IMR-90 (cell line): ENCODE data around the gene DEDD2. TPM values are rescaled to one million over a fixed set of nuclear protein-coding genes. Genes with fewer than 3 reads are reported as not detected.

Experiments used
- ATAC-seq: fragments of 200-7000 bp; cut with Tn5 transposase; 2 replicates; pipeline ENCODE4 v1.9.1; 2020; ENCODE audit warnings: low read depth, mild to moderate bottlenecking, moderate library complexity
- BruUV-seq: library from RNA; stranded (reverse); fragments of 400-500 nt; replicated peaks from 2 replicates; lab custom pipeline; 2021; lab: Mats Ljungman, UMichigan
- CTCF ChIA-PET: fragments of 300-600 bp; formaldehyde crosslinking; extraction: SDS; loops from one replicate; lab custom pipeline; 2021; ENCODE audit warnings: antibody characterized with exemption; lab: Yijun Ruan, JAX
- POLR2A ChIA-PET: fragments of 300-600 bp; sonication (Branson Sonifier 250); formaldehyde crosslinking; loops from one replicate; lab custom pipeline; 2022; ENCODE audit warnings: antibody characterized with exemption; ENCODE audit not compliant: unreplicated experiment; lab: Charles Lee
- DNase-seq: peaks from one replicate; pipeline ENCODE4 v3.0.0; 2013
- H2AFZ ChIP-seq: replicated peaks from 2 replicates; pipeline ENCODE3; 2013; ENCODE audit warnings: low read length, mild to moderate bottlenecking; ENCODE audit not compliant: poor library complexity
- H2AK5ac ChIP-seq: 2 replicates; pipeline ENCODE4 v1.6.1; 2013; ENCODE audit warnings: low read depth, low read length, inconsistent platforms
- H2AK9ac ChIP-seq: replicated peaks from 2 replicates; pipeline ENCODE3; 2013; ENCODE audit warnings: mild to moderate bottlenecking, low read depth, low read length, moderate library complexity; ENCODE audit not compliant: poor library complexity
- H2BK120ac ChIP-seq: 2 replicates; pipeline ENCODE4 v1.6.1; 2013; ENCODE audit warnings: low read depth, low read length, inconsistent platforms
- H2BK15ac ChIP-seq: 3 replicates; pipeline ENCODE4 v1.6.1; 2013; ENCODE audit warnings: low read depth, low read length, inconsistent platforms
- H2BK20ac ChIP-seq: 2 replicates; pipeline ENCODE4 v1.6.1; 2013; ENCODE audit warnings: low read depth, mild to moderate bottlenecking, inconsistent platforms, low read length, moderate library complexity
- H2BK5ac ChIP-seq: 2 replicates; pipeline ENCODE4 v1.6.1; 2013; ENCODE audit warnings: mild to moderate bottlenecking, low read depth, low read length, inconsistent platforms; ENCODE audit not compliant: poor library complexity, severe bottlenecking
- H3K14ac ChIP-seq: replicated peaks from 2 replicates; pipeline ENCODE4 v1.6.1; 2013; ENCODE audit warnings: low read depth, low read length, inconsistent platforms
- H3K18ac ChIP-seq: 2 replicates; pipeline ENCODE4 v1.6.1; 2013; ENCODE audit warnings: low read depth, low read length, control low read depth
- H3K23ac ChIP-seq: 2 replicates; pipeline ENCODE4 v1.6.1; 2013; ENCODE audit warnings: low read depth, low read length, inconsistent platforms
- H3K27ac ChIP-seq: 2 replicates; pipeline ENCODE4 v1.5.1; 2013; ENCODE audit warnings: mild to moderate bottlenecking, control low read depth, low read length; ENCODE audit not compliant: insufficient read depth
- H3K27me3 ChIP-seq: 2 replicates; pipeline ENCODE4 v1.6.1; 2013; ENCODE audit warnings: low read length; ENCODE audit not compliant: control insufficient read depth, insufficient read depth
- H3K36me3 ChIP-seq: 2 replicates; pipeline ENCODE4 v1.6.1; 2013; ENCODE audit warnings: low read length, mixed read lengths; ENCODE audit not compliant: control insufficient read depth, insufficient read depth
- H3K4ac ChIP-seq: 2 replicates; pipeline ENCODE4 v1.6.1; 2013; ENCODE audit warnings: low read depth, low read length, inconsistent platforms
- H3K4me1 ChIP-seq: 2 replicates; pipeline ENCODE4 v1.6.1; 2013; ENCODE audit warnings: low read length, mixed read lengths; ENCODE audit not compliant: control insufficient read depth, insufficient read depth
- H3K4me2 ChIP-seq: 2 replicates; pipeline ENCODE4 v1.6.1; 2013; ENCODE audit warnings: low read depth, mild to moderate bottlenecking, control low read depth, low read length, moderate library complexity
- H3K4me3 ChIP-seq: 2 replicates; pipeline ENCODE4 v1.5.1; 2013; ENCODE audit warnings: low read depth, mild to moderate bottlenecking, control low read depth, low read length, moderate library complexity; ENCODE audit not compliant: insufficient read depth
- H3K56ac ChIP-seq: 2 replicates; pipeline ENCODE4 v1.6.1; 2013; ENCODE audit warnings: low read length, inconsistent platforms; ENCODE audit not compliant: insufficient read depth; ENCODE audit errors: extremely low read depth
- H3K79me1 ChIP-seq, 2 experiments: 2 replicates each; pipeline ENCODE4 v1.6.1; 2013; ENCODE audit warnings: low read length in 2 of 2, inconsistent platforms in 1 of 2, low read depth in 1 of 2
- H3K9ac ChIP-seq: 2 replicates; pipeline ENCODE4 v1.6.1; 2013; ENCODE audit warnings: low read depth, low read length, control low read depth
- H3K9me1 ChIP-seq: 2 replicates; pipeline ENCODE4 v1.6.1; 2013; ENCODE audit warnings: low read length, inconsistent platforms; ENCODE audit not compliant: insufficient read depth
- H3K9me3 ChIP-seq: 2 replicates; pipeline ENCODE4 v1.6.1; 2013; ENCODE audit warnings: low read length; ENCODE audit not compliant: control insufficient read depth, insufficient read depth
- H4K20me1 ChIP-seq: 2 replicates; pipeline ENCODE4 v1.6.1; 2013; ENCODE audit warnings: low read length, inconsistent platforms; ENCODE audit not compliant: insufficient read depth
- H4K5ac ChIP-seq: 2 replicates; pipeline ENCODE4 v1.6.1; 2013; ENCODE audit warnings: mild to moderate bottlenecking, low read depth, low read length, control low read depth
- H4K8ac ChIP-seq, 2 experiments: 2 replicates each; pipeline ENCODE4 v1.6.1; 2013; ENCODE audit warnings: low read depth in 2 of 2, low read length in 2 of 2, control low read depth in 1 of 2, inconsistent platforms in 1 of 2
- H4K91ac ChIP-seq: 2 replicates; pipeline ENCODE4 v1.6.1; 2013; ENCODE audit warnings: low read depth, low read length, inconsistent platforms; ENCODE audit not compliant: insufficient read depth
- BHLHE40 ChIP-seq: fragments of 150-350 bp; IDR thresholded peaks from 2 replicates; pipeline ENCODE4 v1.6.1; 2016; ENCODE audit warnings: mild to moderate bottlenecking, low read depth, low read length
- MAZ ChIP-seq: IDR thresholded peaks from 2 replicates; pipeline ENCODE4 v1.6.1; 2012; ENCODE audit warnings: low read depth, mild to moderate bottlenecking, low read length, improper control_type of control experiment, moderate library complexity, borderline replicate concordance
- WGBS, 2 experiments: methylation state at CpG; one replicate each; pipeline versions ENCODE4 v1.1.5 to v1.1.7; 2013; ENCODE audit warnings: missing lambda C conversion rate in 2 of 2; ENCODE audit not compliant: insufficient read length in 1 of 2; ENCODE audit errors: extremely low coverage in 2 of 2; 5-methylcytosine and 5-hydroxymethylcytosine counted together
- dilution Hi-C: fragments of 300-500 bp; cut with HindIII; formaldehyde crosslinking; loops from one replicate; pipeline ENCODE4 v1.14.3; 2018; ENCODE audit warnings: low sequenced_read_pairs; ENCODE audit not compliant: unreplicated experiment
- in situ Hi-C: fragments of 300-500 bp; cut with MboI; formaldehyde crosslinking; loops from 3 replicates; pipeline ENCODE4 v1.14.3; 2019; ENCODE audit warnings: low sequenced_read_pairs, inconsistent platforms, mixed read lengths
- intact Hi-C: fragments of 100-400 bp; cut with micrococcal nuclease; formaldehyde crosslinking; loops from 2 replicates; pipeline ENCODE4 v1.10.0; 2022
- polyA plus RNA-seq, 3 experiments: library from polyadenylated mRNA; depleted of rRNA; stranded (reverse); fragments of >200 nt; gene quantifications; 2 replicates each; pipeline ENCODE4 v1.2.3, GENCODE V29; 2012; ENCODE audit warnings: low replicate concordance in 1 of 3
- total RNA-seq: library from RNA; depleted of rRNA; stranded (reverse); fragments of >200 nt; gene quantifications from 2 replicates; pipeline ENCODE4 v1.2.3, GENCODE V29; 2012

DEDD2 gene
- total and polyA plus RNA-seq, 2 of the 4 experiments (the other 2 are of a cell fraction): 8.2 to 21.0 TPM

GRCh38 chr19:42165146-42165545, 52.3 kb downstream of the DEDD2 start:
- H3K18ac ChIP-seq: no peak overlapping the region
- no peak for TF ChIP-seq BHLHE40
- TF ChIP-seq MAZ: no peak
- no peak overlapping the region for H2BK15ac ChIP-seq
- no peak overlapping the region for H3K56ac ChIP-seq
- in situ Hi-C loops: no loop called here
- no peak overlapping the region for H4K5ac ChIP-seq
- H3K27me3 ChIP-seq: peaks cover 80% of the 10 kb centered on the region
- DNase-seq (no peak), ATAC-seq (no peak)
- no peaks in the 10 kb centered on the region for H3K36me3 ChIP-seq
- dilution Hi-C loops: no loop called here
- no peak overlapping the region for H2BK20ac ChIP-seq
- no peak overlapping the region for H2BK5ac ChIP-seq
- ChIA-PET CTCF (interaction anchor here (0.6 kb wide), 1 partner anchor 20 kb away, joined by 3 read pairs; no protein-coding TSS in a partner anchor), POLR2A (no interaction called here)
- H4K91ac ChIP-seq: no peak overlapping the region
- H4K8ac ChIP-seq: no peak overlapping the region
- H3K4me1 ChIP-seq: no peaks in the 10 kb centered on the region
- H2BK120ac ChIP-seq: no peak overlapping the region
- no peak overlapping the region for H2AK9ac ChIP-seq
- no peaks in the 10 kb centered on the region for H3K9me1 ChIP-seq
- H3K4me2 ChIP-seq: no peak overlapping the region
- intact Hi-C loops: no loop called here
- H3K4ac ChIP-seq: no peak overlapping the region
- BruUV-seq: no TSS peak
- no peak overlapping the region for H3K4me3 ChIP-seq
- H3K23ac ChIP-seq: no peak overlapping the region
- H3K79me1 ChIP-seq: no peaks in the 10 kb centered on the region
- no peaks in the 10 kb centered on the region for H3K9me3 ChIP-seq
- no peak overlapping the region for H3K27ac ChIP-seq
- no peak overlapping the region for H3K14ac ChIP-seq
- H4K20me1 ChIP-seq: no peaks in the 10 kb centered on the region
- no peak overlapping the region for H2AFZ ChIP-seq
- H2AK5ac ChIP-seq: no peak overlapping the region
- WGBS, 2 experiments: no CpG with 5 or more reads among the region's 2 CpGs
- no peak overlapping the region for H3K9ac ChIP-seq
